K562 (cell line): ENCODE data around the gene PLOD1.

Experiments
- CEBPB ChIP-seq: fragments of 450-650 bp; IDR thresholded peaks from 2 replicates; pipeline ENCODE4 v1.6.1; 2016; ENCODE audit warnings: missing genetic modification characterization, missing compliant biosample characterization
- CREB1 ChIP-seq, 2 experiments: sonication (generic) in 1 of 2; formaldehyde crosslinking in 1 of 2; IDR thresholded peaks; 2 replicates each; pipeline versions ENCODE4 v1.6.1 to v1.8.0; 2012 to 2022; ENCODE audit warnings: inconsistent platforms in 1 of 2, mild to moderate bottlenecking in 1 of 2, missing genetic modification reagents in 1 of 2, moderate library complexity in 1 of 2
- POLR2AphosphoS5 ChIP-seq: IDR thresholded peaks from 2 replicates; pipeline ENCODE4 v1.6.1; 2011; ENCODE audit warnings: mild to moderate bottlenecking, low read depth, low read length, moderate library complexity; ENCODE audit not compliant: control insufficient read depth, insufficient read depth
- REST ChIP-seq, 2 experiments: fragments of 450-650 bp; formaldehyde crosslinking in 1 of 2; IDR thresholded peaks; 2 replicates each; pipeline versions ENCODE4 v1.4.0 to v1.6.1; 2014 to 2020; ENCODE audit warnings: mild to moderate bottlenecking in 2 of 2, borderline replicate concordance in 1 of 2, low read depth in 1 of 2
- ZBTB43 ChIP-seq: sonication (generic); formaldehyde crosslinking; IDR thresholded peaks from 2 replicates; pipeline ENCODE4 v1.8.0; 2023; ENCODE audit warnings: mild to moderate bottlenecking, missing genetic modification reagents
- ZNF24 ChIP-seq: fragments of 450-650 bp; IDR thresholded peaks from 2 replicates; pipeline ENCODE4 v1.6.1; 2016
- ZSCAN29 ChIP-seq: fragments of 450-650 bp; IDR thresholded peaks from 2 replicates; pipeline ENCODE4 v1.6.1; 2017

- TF ChIP-seq CEBPB (tag): no peak
- TF ChIP-seq ZBTB43 (CRISPR knock-in tag): no peak
- TF ChIP-seq ZNF24: no peak
- no peak for TF ChIP-seq CREB1 (IDR thresholded peaks at IDR 0.05)
- TF ChIP-seq CREB1 (CRISPR knock-in tag; IDR thresholded peaks at IDR 0.05): no peak
- no peak for TF ChIP-seq REST (IDR thresholded peaks at IDR 0.05; ENCODE audit: borderline replicate concordance)
- TF ChIP-seq REST (CRISPR knock-in tag; IDR thresholded peaks at IDR 0.05; ENCODE audit: low read depth): no peak
- TF ChIP-seq ZSCAN29: no peak
- no peak for TF ChIP-seq POLR2AphosphoS5
These were observed 55.2 kb downstream of the PLOD1 start for GRCh38 chr1:11989669-11990068.
